K562 (cell line): ENCODE results near the gene OBSCN. TPM values are rescaled to one million over a fixed set of nuclear protein-coding genes. Genes with fewer than 3 reads are reported as not detected.

Source experiments
- ATAC-seq: fragments of 200-7000 bp; cut with Tn5 transposase; 3 replicates; pipeline ENCODE4 v1.9.1; 2020; ENCODE audit warnings: moderate library complexity
- BruUV-seq: library from RNA; stranded (reverse); fragments of 400-500 nt; replicated peaks from 2 replicates; lab custom pipeline; 2021; lab: Mats Ljungman, UMichigan
- CTCF ChIA-PET: fragments of 300-600 bp; formaldehyde crosslinking; extraction: SDS; loops from one replicate; lab custom pipeline; 2021; ENCODE audit warnings: low intra/inter-chr PET ratio; lab: Yijun Ruan, JAX
- POLR2A ChIA-PET: fragments of 300-600, 350-650 bp; sonication (Branson Sonifier 250); formaldehyde crosslinking; extraction: SDS; loops from one replicate; lab custom pipeline; 2021; ENCODE audit warnings: antibody characterized with exemption, inconsistent platforms; lab: Yijun Ruan, JAX
- DNase-seq, 4 experiments: peaks; one replicate each; pipeline versions ENCODE4 v3.0.0 to v3.0.0-alpha.2; 2011 to 2018; ENCODE audit warnings: low spot score in 3 of 4, mixed read lengths in 3 of 4; ENCODE audit errors: extremely low read depth in 1 of 4
- FAIRE-seq: peaks from 2 replicates; lab custom pipeline; 2011; peaks lifted over from hg19 to GRCh38; lab: Jason Lieb, UNC
- H2AFZ ChIP-seq: 2 replicates; pipeline ENCODE4 v1.6.0; 2011; ENCODE audit warnings: low read depth, low read length, control low read depth, inconsistent platforms
- H3K27ac ChIP-seq: fragments of 200-600 bp; 3 replicates; pipeline ENCODE4 v1.8.0; 2011; ENCODE audit warnings: low read depth, mild to moderate bottlenecking, control low read depth, inconsistent platforms, low read length, moderate library complexity, mixed read lengths; ENCODE audit errors: extremely low read depth
- H3K27me3 ChIP-seq, 2 experiments: fragments of 300-600 bp in 1 of 2; 2 replicates in 1 of 2; 3 replicates in 1 of 2; pipeline versions ENCODE4 v1.6.0 to v1.8.0; 2011; ENCODE audit warnings: inconsistent platforms in 2 of 2, low read length in 2 of 2, mild to moderate bottlenecking in 1 of 2, mixed read lengths in 1 of 2, moderate library complexity in 1 of 2; ENCODE audit not compliant: control insufficient read depth in 2 of 2, insufficient read depth in 2 of 2
- H3K36me3 ChIP-seq: fragments of 300-600 bp; 3 replicates; pipeline ENCODE4 v1.8.0; 2011; ENCODE audit warnings: mild to moderate bottlenecking, low read length, inconsistent platforms; ENCODE audit not compliant: control insufficient read depth, insufficient read depth
- H3K4me1 ChIP-seq, 2 experiments: fragments of 200-600 bp in 1 of 2; replicated peaks in 1 of 2; 2 replicates in 1 of 2; 3 replicates in 1 of 2; pipeline versions ENCODE4 v1.5.1 to v1.8.0; 2011; ENCODE audit warnings: inconsistent platforms in 2 of 2, low read length in 2 of 2, mild to moderate bottlenecking in 1 of 2, mixed read lengths in 1 of 2, moderate library complexity in 1 of 2; ENCODE audit not compliant: control insufficient read depth in 2 of 2, insufficient read depth in 2 of 2
- H3K4me2 ChIP-seq: 2 replicates; pipeline ENCODE4 v1.6.1; 2011; ENCODE audit warnings: low read length, control low read depth, inconsistent platforms, mixed read lengths; ENCODE audit not compliant: insufficient read depth
- H3K4me3 ChIP-seq: fragments of 200-600 bp; sonication (generic), shearing (Covaris generic); 2 replicates; pipeline ENCODE4 v1.5.1; 2016; ENCODE audit warnings: control low read depth, inconsistent platforms
- H3K79me2 ChIP-seq: fragments of 200-600 bp; 3 replicates; pipeline ENCODE4 v1.8.0; 2011; ENCODE audit warnings: low read length, inconsistent platforms; ENCODE audit not compliant: control insufficient read depth, insufficient read depth
- H3K9ac ChIP-seq, 2 experiments: 2 replicates each; pipeline versions ENCODE4 v1.6.0 to v1.6.1; 2011; ENCODE audit warnings: low read depth in 2 of 2, low read length in 2 of 2, control low read depth in 1 of 2, inconsistent platforms in 1 of 2, mild to moderate bottlenecking in 1 of 2, mixed read lengths in 1 of 2; ENCODE audit not compliant: insufficient read depth in 1 of 2
- H3K9me1 ChIP-seq: one replicate; pipeline ENCODE4 v1.6.0; 2011; ENCODE audit warnings: inconsistent platforms, mild to moderate bottlenecking, low read length, moderate library complexity; ENCODE audit not compliant: control insufficient read depth, insufficient read depth
- H3K9me3 ChIP-seq: replicated peaks from 2 replicates; pipeline ENCODE4 v1.5.1; 2011; ENCODE audit warnings: low read depth, low read length, inconsistent platforms; ENCODE audit not compliant: control insufficient read depth, insufficient read depth
- H4K20me1 ChIP-seq: replicated peaks from 2 replicates; pipeline ENCODE4 v1.6.1; 2011; ENCODE audit warnings: low read length, inconsistent platforms, mixed read lengths; ENCODE audit not compliant: control insufficient read depth, insufficient read depth
- CBX3 ChIP-seq, 2 experiments: IDR thresholded peaks; 1 replicate in 1 of 2; 2 replicates in 1 of 2; pipeline ENCODE4 v1.6.1; 2012; ENCODE audit warnings: inconsistent platforms in 2 of 2, low read length in 2 of 2, borderline replicate concordance in 1 of 2, control low read depth in 1 of 2
- CREBBP ChIP-seq: IDR thresholded peaks from one replicate; pipeline ENCODE4 v1.6.1; 2012; ENCODE audit warnings: low read depth, mild to moderate bottlenecking, control low read depth, inconsistent platforms, low read length
- E2F1 ChIP-seq: sonication (generic); formaldehyde crosslinking; IDR thresholded peaks from 2 replicates; pipeline ENCODE4 v1.8.1; 2023; ENCODE audit warnings: mild to moderate bottlenecking, missing genetic modification reagents, moderate library complexity
- FOXM1 ChIP-seq, 2 experiments: fragments of 450-650 bp in 1 of 2; sonication (generic) in 1 of 2; formaldehyde crosslinking in 1 of 2; IDR thresholded peaks; 2 replicates each; pipeline versions ENCODE4 v1.6.1 to v1.9.0; 2017 to 2022; ENCODE audit warnings: low read depth in 2 of 2, mild to moderate bottlenecking in 2 of 2, missing genetic modification reagents in 1 of 2, moderate library complexity in 1 of 2
- HSF4 ChIP-seq: fragments of 250-450 bp; sonication (Bioruptor Pico); IDR thresholded peaks from 2 replicates; pipeline ENCODE4 v2.1.2; 2022; ENCODE audit warnings: mild to moderate bottlenecking, moderate library complexity, borderline replicate concordance
- RB1 ChIP-seq: fragments of 450-650 bp; IDR thresholded peaks from 2 replicates; pipeline ENCODE4 v1.6.1; 2017; ENCODE audit warnings: low read depth, mild to moderate bottlenecking
- ZNF76 ChIP-seq: fragments of 250-450 bp; sonication (Bioruptor Pico); IDR thresholded peaks from 2 replicates; pipeline ENCODE4 v1.4.0; 2020; ENCODE audit warnings: mild to moderate bottlenecking, moderate library complexity, borderline replicate concordance
- ZNF778 ChIP-seq: fragments of 450-650 bp; formaldehyde crosslinking; IDR thresholded peaks from 2 replicates; pipeline ENCODE4 v1.4.0; 2020; ENCODE audit warnings: mild to moderate bottlenecking, moderate library complexity
- WGBS: fragments of 100-300 bp; shearing (Covaris generic); methylation state at CpG from one replicate; pipeline ENCODE4 v1.1.6; 2016; ENCODE audit warnings: low coverage, mixed read lengths; ENCODE audit not compliant: insufficient coverage; ENCODE audit errors: missing lambda C conversion rate; 5-methylcytosine and 5-hydroxymethylcytosine counted together
- in situ Hi-C: fragments of 300-500 bp; cut with MboI; formaldehyde crosslinking; loops from 4 replicates; pipeline ENCODE4 v1.15.0; 2018; ENCODE audit warnings: inconsistent platforms, mixed read lengths
- intact Hi-C: fragments of 100-400 bp; cut with micrococcal nuclease; formaldehyde crosslinking; loops from 2 replicates; pipeline ENCODE4 v1.14.2; 2022
- polyA plus RNA-seq, 8 experiments: library from polyadenylated mRNA; depleted of rRNA in 4 of 8; stranded (reverse) in 5 of 8; unstranded in 3 of 8; fragments of >200 nt; fragmentation: Nextera tagmentation in 2 of 8; fragmentation: Illumina TruSeq in 1 of 8; extraction: Ambion mirVana in 2 of 8; extraction: Trizol in 1 of 8; gene quantifications; 2 replicates each; pipeline versions ENCODE4 v1.2.1 to v1.2.3, GENCODE V29; 2011 to 2014; ENCODE audit warnings: inconsistent platforms in 1 of 8, missing spikeins in 1 of 8
- total RNA-seq, 7 experiments: library from RNA; depleted of rRNA in 6 of 7; stranded (reverse); fragments of >200 nt in 6 of 7; fragmentation: Illumina TruSeq in 2 of 7; extraction: Trizol in 2 of 7; gene quantifications; 2 replicates each; pipeline versions ENCODE4 v1.2.1 to v1.2.3, GENCODE V29; 2011 to 2021; ENCODE audit warnings: low replicate concordance in 1 of 7
- TF ChIP-seq, protein P1 (sequence below): fragments of 450-650 bp; IDR thresholded peaks from 2 replicates; pipeline ENCODE4 v1.6.1; 2018; ENCODE audit warnings: mild to moderate bottlenecking, low read depth; ENCODE audit not compliant: partially characterized antibody
- TF ChIP-seq, protein P2 (sequence below): fragments of 250-450 bp; sonication (Bioruptor Pico); IDR thresholded peaks from 2 replicates; pipeline ENCODE4 v1.5.0; 2020; ENCODE audit warnings: mild to moderate bottlenecking

OBSCN gene
- total and polyA plus RNA-seq, 9 of the 15 experiments (the other 6 are each of a cell fraction or from before 2014, with no cell fraction given): 0.18 to 19.7 (median 3.6) TPM

DNA sequence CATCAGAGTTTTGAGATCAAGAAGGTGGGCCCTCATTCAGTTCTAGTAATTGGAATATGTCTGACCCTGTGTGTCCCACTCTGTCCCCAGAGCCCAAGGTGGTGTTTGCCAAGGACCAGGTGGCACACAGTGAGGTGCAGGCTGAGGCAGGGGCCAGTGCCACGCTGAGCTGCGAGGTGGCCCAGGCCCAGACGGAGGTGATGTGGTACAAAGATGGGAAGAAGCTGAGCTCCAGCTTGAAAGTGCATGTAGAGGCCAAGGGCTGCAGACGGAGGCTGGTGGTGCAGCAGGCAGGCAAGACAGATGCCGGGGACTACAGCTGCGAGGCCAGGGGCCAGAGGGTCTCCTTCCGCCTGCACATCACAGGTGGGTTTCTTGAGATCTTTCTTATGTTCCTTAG, 35.2 kb downstream of the OBSCN start:
- no peaks in the 10 kb centered on the region for H3K4me1 ChIP-seq
- POLR2A ChIA-PET: interaction anchor here (0.6 kb wide), 1 partner anchor 15 kb away, joined by 3 read pairs; no protein-coding TSS in a partner anchor
- no peak overlapping the region for H3K27ac ChIP-seq
- peaks cover 23% of the 10 kb centered on the region for H3K9me3 ChIP-seq
- no peaks in the 10 kb centered on the region for H3K27me3 ChIP-seq
- CTCF ChIA-PET: no interaction called here
- DNase-seq: no peak
- no TSS peak for BruUV-seq
- H3K9me1 ChIP-seq: no peaks in the 10 kb centered on the region
- no peaks in the 10 kb centered on the region for H3K79me2 ChIP-seq
- no peak for FAIRE-seq
- no peak for ATAC-seq
- H2AFZ ChIP-seq: no peak overlapping the region
- in situ Hi-C loops (no loop called here), intact Hi-C loops (no loop called here)
- peaks cover 12% of the 10 kb centered on the region; the same call in 1 of the 3 replicates for H3K36me3 ChIP-seq
- WGBS: 11% methylated on average over 7 of the region's 7 CpGs
- H3K4me3 ChIP-seq: no peak overlapping the region
- no peak overlapping the region for H3K9ac ChIP-seq
- H3K4me2 ChIP-seq: no peak overlapping the region
- TF ChIP-seq, protein P1, sequence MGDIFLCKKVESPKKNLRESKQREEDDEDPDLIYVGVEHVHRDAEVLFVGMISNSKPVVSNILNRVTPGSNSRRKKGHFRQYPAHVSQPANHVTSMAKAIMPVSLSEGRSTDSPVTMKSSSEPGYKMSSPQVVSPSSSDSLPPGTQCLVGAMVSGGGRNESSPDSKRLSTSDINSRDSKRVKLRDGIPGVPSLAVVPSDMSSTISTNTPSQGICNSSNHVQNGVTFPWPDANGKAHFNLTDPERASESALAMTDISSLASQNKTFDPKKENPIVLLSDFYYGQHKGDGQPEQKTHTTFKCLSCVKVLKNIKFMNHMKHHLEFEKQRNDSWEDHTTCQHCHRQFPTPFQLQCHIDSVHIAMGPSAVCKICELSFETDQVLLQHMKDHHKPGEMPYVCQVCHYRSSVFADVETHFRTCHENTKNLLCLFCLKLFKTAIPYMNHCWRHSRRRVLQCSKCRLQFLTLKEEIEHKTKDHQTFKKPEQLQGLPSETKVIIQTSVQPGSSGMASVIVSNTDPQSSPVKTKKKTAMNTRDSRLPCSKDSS: no peak
- TF ChIP-seq CREBBP (no peak), RB1 (no peak), FOXM1 (IDR thresholded peaks at IDR 0.05; ENCODE audit: low read depth) (no peak), FOXM1 (CRISPR knock-in tag; IDR thresholded peaks at IDR 0.05; ENCODE audit: low read depth) (no peak), ZNF778 (no peak), ZNF76 (no peak), HSF4 (CRISPR knock-in tag) (no peak), CBX3 (IDR thresholded peaks at IDR 0.05; ENCODE audit: borderline replicate concordance in 1 of 2, low read length in 2 of 2) (no peak), E2F1 (CRISPR knock-in tag) (no peak)
- TF ChIP-seq, protein P2, sequence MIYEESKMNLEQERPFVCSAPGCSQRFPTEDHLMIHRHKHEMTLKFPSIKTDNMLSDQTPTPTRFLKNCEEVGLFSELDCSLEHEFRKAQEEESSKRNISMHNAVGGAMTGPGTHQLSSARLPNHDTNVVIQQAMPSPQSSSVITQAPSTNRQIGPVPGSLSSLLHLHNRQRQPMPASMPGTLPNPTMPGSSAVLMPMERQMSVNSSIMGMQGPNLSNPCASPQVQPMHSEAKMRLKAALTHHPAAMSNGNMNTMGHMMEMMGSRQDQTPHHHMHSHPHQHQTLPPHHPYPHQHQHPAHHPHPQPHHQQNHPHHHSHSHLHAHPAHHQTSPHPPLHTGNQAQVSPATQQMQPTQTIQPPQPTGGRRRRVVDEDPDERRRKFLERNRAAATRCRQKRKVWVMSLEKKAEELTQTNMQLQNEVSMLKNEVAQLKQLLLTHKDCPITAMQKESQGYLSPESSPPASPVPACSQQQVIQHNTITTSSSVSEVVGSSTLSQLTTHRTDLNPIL: no peak
- no peaks in the 10 kb centered on the region for H4K20me1 ChIP-seq
